ENCODE measurements around the gene PPP1R27.
A peak's percentile ranks its signal among the peaks of the same experiment; 100 is the strongest.

PPP1R27 gene

GRCh38 chr17:81813861-81814683 is 20.8 kb downstream of the PPP1R27 start:
- no peak overlapping the region for H3K4me3 ChIP-seq (ENCODE audit: insufficient read length, low read depth)
- H3K9me3 ChIP-seq (ENCODE audit: insufficient read depth, low read length) = no peaks in the 10 kb centered on the region
- H3K27me3 ChIP-seq (ENCODE audit: insufficient read depth, insufficient read length) = peaks cover 4% of the 10 kb centered on the region
- H3K4me1 ChIP-seq (ENCODE audit: insufficient read depth, insufficient read length) = peaks cover 26% of the 10 kb centered on the region
- no peaks in the 10 kb centered on the region for H3K36me3 ChIP-seq (ENCODE audit: insufficient read depth, insufficient read length, low read length)
- DNase-seq (ENCODE audit: low read depth, low spot score) = no peak
- TF ChIP-seq YY1 (IDR thresholded peaks at IDR 0.05; ENCODE audit: insufficient read depth, insufficient read length) (no peak), SUZ12 (IDR thresholded peaks at IDR 0.05; ENCODE audit: extremely low read depth, insufficient read depth, insufficient read length) (no peak), ZNF274 (IDR thresholded peaks at IDR 0.05; ENCODE audit: low read depth, low read length) (no peak)
- no peak overlapping the region for H3K9ac ChIP-seq (ENCODE audit: insufficient read length, low read depth)

DNA sequence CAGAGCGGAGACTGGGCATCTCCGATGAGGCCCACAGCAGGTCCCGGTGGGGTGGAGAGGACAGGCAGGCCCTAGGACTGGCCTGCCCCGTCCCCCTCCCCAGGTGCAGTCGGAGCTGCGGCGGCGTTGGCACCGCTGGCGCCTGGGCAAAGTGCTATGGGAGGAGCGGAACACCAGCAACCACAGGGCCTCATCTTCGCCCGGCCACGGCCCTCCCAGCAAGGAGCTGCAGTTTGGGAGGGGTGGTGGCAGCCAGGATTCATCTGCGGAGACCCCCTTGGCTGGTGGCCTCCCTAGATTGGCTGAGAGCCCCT is 21.5 kb downstream of the PPP1R27 start:
- no peak overlapping the region for H3K4me3 ChIP-seq (ENCODE audit: insufficient read length, low read depth)
- H3K9me3 ChIP-seq (ENCODE audit: insufficient read depth, low read length) = no peaks in the 10 kb centered on the region
- H3K36me3 ChIP-seq (ENCODE audit: insufficient read depth, insufficient read length, low read length) = no peaks in the 10 kb centered on the region
- TF ChIP-seq ZNF274 (IDR thresholded peaks at IDR 0.05; ENCODE audit: low read depth, low read length) (no peak), SUZ12 (IDR thresholded peaks at IDR 0.05; ENCODE audit: extremely low read depth, insufficient read depth, insufficient read length) (no peak), YY1 (IDR thresholded peaks at IDR 0.05; ENCODE audit: insufficient read depth, insufficient read length) (no peak)
- H3K9ac ChIP-seq (ENCODE audit: insufficient read length, low read depth) = no peak overlapping the region
- no peak for DNase-seq (ENCODE audit: low read depth, low spot score)
- peaks cover 7% of the 10 kb centered on the region for H3K27me3 ChIP-seq (ENCODE audit: insufficient read depth, insufficient read length)
- H3K4me1 ChIP-seq (ENCODE audit: insufficient read depth, insufficient read length) = peaks cover 29% of the 10 kb centered on the region

GRCh38 chr17:81812571-81813370 is 22.1 kb downstream of the PPP1R27 start:
- H3K27me3 ChIP-seq (ENCODE audit: insufficient read depth, insufficient read length) = peaks cover 12% of the 10 kb centered on the region
- no peak for DNase-seq (ENCODE audit: low read depth, low spot score)
- no peaks in the 10 kb centered on the region for H3K9me3 ChIP-seq (ENCODE audit: insufficient read depth, low read length)
- H3K4me1 ChIP-seq (ENCODE audit: insufficient read depth, insufficient read length) = peaks cover 29% of the 10 kb centered on the region
- no peaks in the 10 kb centered on the region for H3K36me3 ChIP-seq (ENCODE audit: insufficient read depth, insufficient read length, low read length)
- TF ChIP-seq ZNF274 (IDR thresholded peaks at IDR 0.05; ENCODE audit: low read depth, low read length) (no peak), SUZ12 (IDR thresholded peaks at IDR 0.05; ENCODE audit: extremely low read depth, insufficient read depth, insufficient read length) (no peak), YY1 (IDR thresholded peaks at IDR 0.05; ENCODE audit: insufficient read depth, insufficient read length) (no peak)
- no peak overlapping the region for H3K9ac ChIP-seq (ENCODE audit: insufficient read length, low read depth)
- no peak overlapping the region for H3K4me3 ChIP-seq (ENCODE audit: insufficient read length, low read depth)

DNA sequence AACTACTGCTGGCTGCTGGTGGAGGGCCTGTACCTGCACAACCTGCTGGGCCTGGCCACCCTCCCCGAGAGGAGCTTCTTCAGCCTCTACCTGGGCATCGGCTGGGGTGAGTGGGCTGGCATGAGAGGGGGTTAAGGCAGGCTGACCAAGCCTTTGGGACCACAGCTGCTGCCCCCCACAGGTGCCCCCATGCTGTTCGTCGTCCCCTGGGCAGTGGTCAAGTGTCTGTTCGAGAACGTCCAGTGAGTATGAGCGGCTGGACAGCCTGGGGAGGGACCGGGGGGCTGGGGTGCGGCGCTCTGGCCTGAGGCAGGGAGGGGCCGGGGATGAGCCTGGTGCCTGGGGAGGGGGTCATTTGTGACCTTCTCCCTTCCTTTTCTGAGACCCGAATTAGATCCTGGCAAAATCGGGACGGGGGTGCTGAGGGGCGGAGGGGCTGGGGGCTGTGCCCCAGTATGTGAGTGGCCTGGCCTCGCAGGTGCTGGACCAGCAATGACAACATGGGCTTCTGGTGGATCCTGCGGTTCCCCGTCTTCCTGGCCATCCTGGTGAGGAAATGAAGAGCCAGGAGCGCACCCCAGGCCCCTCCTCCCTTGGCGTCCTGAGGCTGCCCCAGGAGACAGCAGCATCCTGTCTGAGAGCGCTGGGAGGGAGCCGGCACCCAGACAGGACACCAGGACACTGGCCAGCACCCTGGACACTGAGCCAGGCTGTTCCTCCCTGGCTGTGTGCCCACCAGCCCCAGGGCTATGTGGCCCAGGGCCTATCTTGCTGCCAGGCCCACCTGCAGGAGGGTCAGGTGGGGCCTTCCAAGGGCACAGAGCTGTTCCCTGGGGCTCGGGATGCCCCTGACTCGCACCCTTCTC is 22.9 kb downstream of the PPP1R27 start:
- TF ChIP-seq YY1 (IDR thresholded peaks at IDR 0.05; ENCODE audit: insufficient read depth, insufficient read length) (no peak), SUZ12 (IDR thresholded peaks at IDR 0.05; ENCODE audit: extremely low read depth, insufficient read depth, insufficient read length) (no peak), ZNF274 (IDR thresholded peaks at IDR 0.05; ENCODE audit: low read depth, low read length) (no peak)
- H3K27me3 ChIP-seq (ENCODE audit: insufficient read depth, insufficient read length) = peaks cover 12% of the 10 kb centered on the region
- peaks cover 29% of the 10 kb centered on the region for H3K4me1 ChIP-seq (ENCODE audit: insufficient read depth, insufficient read length)
- H3K9ac ChIP-seq (ENCODE audit: insufficient read length, low read depth) = no peak overlapping the region
- H3K9me3 ChIP-seq (ENCODE audit: insufficient read depth, low read length) = no peaks in the 10 kb centered on the region
- H3K4me3 ChIP-seq (ENCODE audit: insufficient read length, low read depth) = no peak overlapping the region
- no peak for DNase-seq (ENCODE audit: low read depth, low spot score)
- H3K36me3 ChIP-seq (ENCODE audit: insufficient read depth, insufficient read length, low read length) = no peaks in the 10 kb centered on the region

DNA sequence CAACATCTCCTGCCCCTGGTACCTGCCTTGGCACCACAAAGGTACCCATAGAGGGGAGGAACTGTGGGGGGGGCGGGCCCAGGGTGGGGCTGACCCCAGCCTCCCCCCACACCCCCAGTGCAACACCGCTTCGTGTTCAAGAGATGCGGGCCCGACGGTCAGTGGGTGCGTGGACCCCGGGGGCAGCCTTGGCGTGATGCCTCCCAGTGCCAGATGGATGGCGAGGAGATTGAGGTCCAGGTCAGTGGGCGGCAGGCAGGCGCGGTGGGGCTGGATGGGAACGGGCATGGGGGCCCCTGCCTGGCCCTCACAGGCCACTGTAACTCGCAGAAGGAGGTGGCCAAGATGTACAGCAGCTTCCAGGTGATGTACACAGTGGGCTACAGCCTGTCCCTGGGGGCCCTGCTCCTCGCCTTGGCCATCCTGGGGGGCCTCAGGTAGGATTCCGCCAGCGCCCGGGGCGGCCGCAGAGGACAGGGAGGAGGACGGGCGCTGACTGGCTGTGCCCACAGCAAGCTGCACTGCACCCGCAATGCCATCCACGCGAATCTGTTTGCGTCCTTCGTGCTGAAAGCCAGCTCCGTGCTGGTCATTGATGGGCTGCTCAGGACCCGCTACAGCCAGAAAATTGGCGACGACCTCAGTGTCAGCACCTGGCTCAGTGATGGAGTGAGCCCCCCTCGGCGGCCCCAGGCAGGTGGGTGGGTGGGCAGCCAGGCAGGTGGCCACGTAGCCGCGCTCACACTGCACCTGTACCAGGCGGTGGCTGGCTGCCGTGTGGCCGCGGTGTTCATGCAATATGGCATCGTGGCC is 23.8 kb downstream of the PPP1R27 start:
- H3K4me3 ChIP-seq (ENCODE audit: insufficient read length, low read depth) = no peak overlapping the region
- no peak overlapping the region for H3K9ac ChIP-seq (ENCODE audit: insufficient read length, low read depth)
- TF ChIP-seq SUZ12 (IDR thresholded peaks at IDR 0.05; ENCODE audit: extremely low read depth, insufficient read depth, insufficient read length) (no peak), ZNF274 (IDR thresholded peaks at IDR 0.05; ENCODE audit: low read depth, low read length) (no peak), YY1 (IDR thresholded peaks at IDR 0.05; ENCODE audit: insufficient read depth, insufficient read length) (no peak)
- DNase-seq (ENCODE audit: low read depth, low spot score) = no peak
- no peaks in the 10 kb centered on the region for H3K36me3 ChIP-seq (ENCODE audit: insufficient read depth, insufficient read length, low read length)
- peaks cover 17% of the 10 kb centered on the region for H3K27me3 ChIP-seq (ENCODE audit: insufficient read depth, insufficient read length)
- peaks cover 29% of the 10 kb centered on the region for H3K4me1 ChIP-seq (ENCODE audit: insufficient read depth, insufficient read length)
- H3K9me3 ChIP-seq (ENCODE audit: insufficient read depth, low read length) = no peaks in the 10 kb centered on the region

- no peaks in the 10 kb centered on the region for H3K36me3 ChIP-seq (ENCODE audit: insufficient read depth, insufficient read length, low read length)
- TF ChIP-seq SUZ12 (IDR thresholded peaks at IDR 0.05; ENCODE audit: extremely low read depth, insufficient read depth, insufficient read length) (no peak), YY1 (IDR thresholded peaks at IDR 0.05; ENCODE audit: insufficient read depth, insufficient read length) (no peak), ZNF274 (IDR thresholded peaks at IDR 0.05; ENCODE audit: low read depth, low read length) (no peak)
- peaks cover 23% of the 10 kb centered on the region for H3K27me3 ChIP-seq (ENCODE audit: insufficient read depth, insufficient read length)
- DNase-seq (ENCODE audit: low read depth, low spot score) = no peak
- no peak overlapping the region for H3K4me3 ChIP-seq (ENCODE audit: insufficient read length, low read depth)
- H3K9me3 ChIP-seq (ENCODE audit: insufficient read depth, low read length) = no peaks in the 10 kb centered on the region
- peak overlapping the region; percentile 21 for H3K9ac ChIP-seq (ENCODE audit: insufficient read length, low read depth)
- peaks cover 27% of the 10 kb centered on the region for H3K4me1 ChIP-seq (ENCODE audit: insufficient read depth, insufficient read length)
These were observed 24.4 kb downstream of the PPP1R27 start for GRCh38 chr17:81810476-81810875.

Data from NT2/D1 (cell line).